ENCODE data around the gene PLXNC1. TPM values are rescaled to one million over a fixed set of nuclear protein-coding genes. Genes with fewer than 3 reads are reported as not detected.

The PLXNC1 gene
- total and polyA plus RNA-seq, 2 of the 8 experiments (the other 6 are each of a cell fraction or from before 2014, with no cell fraction given), result 0.83 to 2.0 TPM

GRCh38 chr12:94145191-94145983 lies 3.0 kb upstream of the PLXNC1 start:
- Histone ChIP-seq H3K79me1 (ENCODE audit: low read depth, low read length) (no peaks in the 10 kb centered on the region), H3K4me3 (ENCODE audit: extremely low read depth in 1 of 4, insufficient read depth in 2 of 4, low read depth in 3 of 4, low read length in 4 of 4) (no peak overlapping the region), H3K27me3 (replicated peaks in 1 of 4; ENCODE audit: control insufficient read depth in 3 of 4, extremely low read depth in 1 of 4, insufficient read depth in 3 of 4, low read length in 3 of 4) (peaks cover 28 to 46% (median 37%) of the 10 kb centered on the region in 4 experiments), H3K79me2 (ENCODE audit: control insufficient read depth in 1 of 2, insufficient read depth in 2 of 2, low read length in 2 of 2) (no peaks in the 10 kb centered on the region), H4K5ac (ENCODE audit: insufficient read length, low read depth, low read length) (no peak overlapping the region), H2BK20ac (ENCODE audit: low read length) (no peak overlapping the region), H3K4me2 (ENCODE audit: insufficient read depth in 1 of 2, low read depth in 2 of 2, low read length in 2 of 2) (no peak overlapping the region), H3K18ac (ENCODE audit: extremely low read depth, low read length) (no peak overlapping the region), H3K14ac (ENCODE audit: insufficient read length) (no peak overlapping the region), H2BK120ac (replicated peaks; ENCODE audit: low read depth, low read length) (no peak overlapping the region), H3K9me3 (ENCODE audit: insufficient read depth in 2 of 2, low read depth in 1 of 2, low read length in 1 of 2) (no peaks in the 10 kb centered on the region), H2BK5ac (ENCODE audit: low read depth, low read length) (no peak overlapping the region), H3K23me2 (ENCODE audit: low read depth, low read length) (peaks cover 16% of the 10 kb centered on the region; the same call in 1 of the 2 replicates), H4K20me1 (replicated peaks in 1 of 2; ENCODE audit: control insufficient read depth in 1 of 2, insufficient read depth in 2 of 2, low read length in 2 of 2) (peaks cover 0 to 2% of the 10 kb centered on the region in 2 experiments), H4K91ac (replicated peaks; ENCODE audit: insufficient read length, low read length) (no peak overlapping the region), H3K56ac (replicated peaks; ENCODE audit: insufficient read length, low read depth, low read length) (no peak overlapping the region), H3K4me1 (replicated peaks in 1 of 4; ENCODE audit: control insufficient read depth in 3 of 4, insufficient read depth in 4 of 4, low read length in 3 of 4) (peaks cover 2 to 15% (median 5%) of the 10 kb centered on the region in 4 experiments), H3K23ac (ENCODE audit: insufficient read length) (no peak overlapping the region), H2BK12ac (ENCODE audit: low read depth, low read length) (no peak overlapping the region), H4K8ac (ENCODE audit: extremely low read depth, insufficient read depth, low read length) (no peak overlapping the region), H2AFZ (ENCODE audit: low read length) (no peak overlapping the region), H2AK5ac (ENCODE audit: low read depth, low read length) (no peak overlapping the region), H3K27ac (ENCODE audit: low read depth, low read length) (no peak overlapping the region), H3K4ac (replicated peaks; ENCODE audit: insufficient read length, low read depth, low read length) (no peak overlapping the region), H3K36me3 (ENCODE audit: control insufficient read depth in 2 of 4, insufficient read depth in 4 of 4, low read length in 3 of 4) (no peaks in the 10 kb centered on the region; a peak in 1 of 8 replicates), H3K9ac (replicated peaks in 1 of 4; ENCODE audit: extremely low read depth in 1 of 4, low read depth in 3 of 4, low read length in 3 of 4) (no peak overlapping the region), H2BK15ac (ENCODE audit: low read length) (no peak overlapping the region)
- ChIA-PET CTCF (ENCODE audit: partially characterized antibody) (interaction anchor here (0.6 to 7.9 kb wide), 10 partner anchors 11 to 389 kb away, joined by 3 to 80 read pairs (median 4); no protein-coding TSS in a partner anchor), POLR2A (ENCODE audit: partially characterized antibody) (no interaction called here)
- FAIRE-seq, result no peak
- no peak for DNase-seq (ENCODE audit: low read depth in 1 of 2, low spot score in 2 of 2)
- TF ChIP-seq HDAC2 (IDR thresholded peaks at IDR 0.05; ENCODE audit: borderline replicate concordance in 1 of 2, low read depth in 2 of 2, low read length in 2 of 2), result no peak
- TF ChIP-seq RAD21 (IDR thresholded peaks at IDR 0.05 in 1 of 2, conservative IDR thresholded peaks at IDR 0.05 in 1 of 2; ENCODE audit: low read depth in 2 of 2, low read length in 2 of 2), result peak; percentile 47 to 50
- TF ChIP-seq CTCF (IDR thresholded peaks at IDR 0.05; ENCODE audit: control extremely low read depth in 1 of 3, insufficient read depth in 1 of 3, low read depth in 1 of 3, low read length in 3 of 3), result peak in 1 of 3 experiments; percentile 2; a peak in 1 of 4 replicates
- WGBS, 2 experiments (ENCODE audit: extremely low coverage in 1 of 2, insufficient coverage in 1 of 2, insufficient read length in 1 of 2, insufficient replicate concordance in 2 of 2, low coverage in 1 of 2, low lambda C conversion rate in 2 of 2, missing lambda C conversion rate in 1 of 2), result 84% methylated on average over 12 of the region's 12 CpGs; no CpG with 5 or more reads in 1 of the 2 experiments
